IMR-90 (cell line): ENCODE results near the gene TPST1.

ENCODE experiments used
- BHLHE40 ChIP-seq: fragments of 150-350 bp; IDR thresholded peaks from 2 replicates; pipeline ENCODE4 v1.6.1; 2016; ENCODE audit warnings: mild to moderate bottlenecking, low read depth, low read length
- FOS ChIP-seq: fragments of 150-350 bp; IDR thresholded peaks from 2 replicates; pipeline ENCODE4 v1.6.1; 2016; ENCODE audit warnings: low read depth, low read length
- MAFK ChIP-seq: IDR thresholded peaks from 2 replicates; pipeline ENCODE4 v1.6.1; 2012; ENCODE audit warnings: low read depth, low read length, improper control_type of control experiment
- MXI1 ChIP-seq: IDR thresholded peaks from 2 replicates; pipeline ENCODE4 v1.6.1; 2012; ENCODE audit warnings: low read depth, mild to moderate bottlenecking, low read length, moderate library complexity, borderline replicate concordance
- POLR2A ChIP-seq: IDR thresholded peaks from 2 replicates; pipeline ENCODE4 v1.6.1; 2012; ENCODE audit warnings: mild to moderate bottlenecking, low read depth, low read length
- RCOR1 ChIP-seq: IDR thresholded peaks from 2 replicates; pipeline ENCODE4 v1.6.1; 2012; ENCODE audit warnings: mild to moderate bottlenecking, low read length, improper control_type of control experiment; ENCODE audit not compliant: insufficient replicate concordance
- RFX5 ChIP-seq: IDR thresholded peaks from 2 replicates; pipeline ENCODE4 v1.8.0; 2012; ENCODE audit warnings: low read depth, mild to moderate bottlenecking, low read length, moderate library complexity
- SMC3 ChIP-seq: fragments of 150-350 bp; IDR thresholded peaks from 2 replicates; pipeline ENCODE4 v1.6.1; 2016; ENCODE audit warnings: low read depth, mild to moderate bottlenecking, antibody characterized with exemption, low read length, moderate library complexity
- TF ChIP-seq, protein P1 (sequence below): conservative IDR thresholded peaks from 2 replicates; pipeline ENCODE4 v1.5.1; 2012; ENCODE audit warnings: mild to moderate bottlenecking, low read depth, low read length, improper control_type of control experiment

DNA sequence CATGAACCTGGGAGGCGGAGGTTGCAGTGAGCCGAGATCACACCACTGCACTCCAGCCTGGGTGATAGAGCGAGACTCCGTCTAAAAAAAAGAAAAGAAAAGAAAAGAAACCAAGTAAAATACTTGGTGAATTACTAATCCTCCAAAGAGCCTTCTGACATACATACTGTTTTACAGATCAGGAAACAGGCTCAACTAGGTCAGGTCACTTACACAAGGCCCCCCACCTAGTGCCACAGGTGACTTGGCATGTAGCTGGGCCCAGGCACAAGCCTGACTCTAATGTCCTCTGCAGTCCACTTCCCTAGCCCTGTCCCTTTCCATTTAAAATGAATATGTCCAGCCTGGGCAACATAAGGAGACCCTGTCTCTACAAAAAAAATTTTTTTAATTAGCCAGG, 157.0 kb downstream of the TPST1 start:
- TF ChIP-seq, protein P1, sequence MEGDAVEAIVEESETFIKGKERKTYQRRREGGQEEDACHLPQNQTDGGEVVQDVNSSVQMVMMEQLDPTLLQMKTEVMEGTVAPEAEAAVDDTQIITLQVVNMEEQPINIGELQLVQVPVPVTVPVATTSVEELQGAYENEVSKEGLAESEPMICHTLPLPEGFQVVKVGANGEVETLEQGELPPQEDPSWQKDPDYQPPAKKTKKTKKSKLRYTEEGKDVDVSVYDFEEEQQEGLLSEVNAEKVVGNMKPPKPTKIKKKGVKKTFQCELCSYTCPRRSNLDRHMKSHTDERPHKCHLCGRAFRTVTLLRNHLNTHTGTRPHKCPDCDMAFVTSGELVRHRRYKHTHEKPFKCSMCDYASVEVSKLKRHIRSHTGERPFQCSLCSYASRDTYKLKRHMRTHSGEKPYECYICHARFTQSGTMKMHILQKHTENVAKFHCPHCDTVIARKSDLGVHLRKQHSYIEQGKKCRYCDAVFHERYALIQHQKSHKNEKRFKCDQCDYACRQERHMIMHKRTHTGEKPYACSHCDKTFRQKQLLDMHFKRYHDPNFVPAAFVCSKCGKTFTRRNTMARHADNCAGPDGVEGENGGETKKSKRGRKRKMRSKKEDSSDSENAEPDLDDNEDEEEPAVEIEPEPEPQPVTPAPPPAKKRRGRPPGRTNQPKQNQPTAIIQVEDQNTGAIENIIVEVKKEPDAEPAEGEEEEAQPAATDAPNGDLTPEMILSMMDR: no peak
- TF ChIP-seq RFX5: no peak
- no peak for TF ChIP-seq MAFK
- TF ChIP-seq POLR2A: no peak
- TF ChIP-seq FOS: no peak
- no peak for TF ChIP-seq SMC3
- TF ChIP-seq BHLHE40: no peak
- no peak for TF ChIP-seq MXI1
- no peak for TF ChIP-seq RCOR1
